GF-D8 (cell line): ENCODE measurements around the gene FMNL3.

Experiments
- DNase-seq: peaks from one replicate; lab custom pipeline; 2025; lab: John Stamatoyannopoulos, UW

FMNL3 gene

GRCh38 chr12:49652921-49653520, 54.2 kb downstream of the FMNL3 start:
- DNase-seq, result no peak

GRCh38 chr12:49651855-49652254, 55.4 kb downstream of the FMNL3 start:
- no peak for DNase-seq

GRCh38 chr12:49649892-49650291, 57.3 kb downstream of the FMNL3 start:
- no peak for DNase-seq

- no peak for DNase-seq
These were observed 57.8 kb downstream of the FMNL3 start for GRCh38 chr12:49649445-49649844.

- no peak for DNase-seq
These were observed 58.5 kb downstream of the FMNL3 start for GRCh38 chr12:49648712-49649003.

- no peak for DNase-seq
These were observed 59.1 kb downstream of the FMNL3 start for GRCh38 chr12:49647827-49648711.

- DNase-seq, result no peak
These were observed 60.1 kb downstream of the FMNL3 start for GRCh38 chr12:49646871-49647654.

- no peak for DNase-seq
These were observed 60.8 kb downstream of the FMNL3 start for GRCh38 chr12:49646331-49646830.

GRCh38 chr12:49645146-49646039, 61.8 kb downstream of the FMNL3 start:
- DNase-seq, result no peak

GRCh38 chr12:49644620-49644994, 62.6 kb downstream of the FMNL3 start:
- peak; percentile 26 for DNase-seq

- DNase-seq, result no peak
These were observed 63.1 kb downstream of the FMNL3 start for GRCh38 chr12:49643961-49644619.

- no peak for DNase-seq
These were observed 64.1 kb downstream of the FMNL3 start for GRCh38 chr12:49643135-49643534.

GRCh38 chr12:49642370-49642802, 64.8 kb downstream of the FMNL3 start:
- DNase-seq, result no peak

GRCh38 chr12:49641748-49642369, 65.3 kb downstream of the FMNL3 start:
- DNase-seq, result no peak

GRCh38 chr12:49636979-49637755, 70.0 kb downstream of the FMNL3 start:
- DNase-seq, result peak; percentile 42

- DNase-seq, result no peak
These were observed 70.6 kb downstream of the FMNL3 start for GRCh38 chr12:49636574-49636973.

- no peak for DNase-seq
These were observed 71.5 kb downstream of the FMNL3 start for GRCh38 chr12:49635656-49636055.

GRCh38 chr12:49635036-49635435, 72.2 kb downstream of the FMNL3 start:
- no peak for DNase-seq

- DNase-seq, result no peak
These were observed 73.4 kb downstream of the FMNL3 start for GRCh38 chr12:49633703-49634345.
